Measurements from ENCODE around the gene B3GNT5.

DNA sequence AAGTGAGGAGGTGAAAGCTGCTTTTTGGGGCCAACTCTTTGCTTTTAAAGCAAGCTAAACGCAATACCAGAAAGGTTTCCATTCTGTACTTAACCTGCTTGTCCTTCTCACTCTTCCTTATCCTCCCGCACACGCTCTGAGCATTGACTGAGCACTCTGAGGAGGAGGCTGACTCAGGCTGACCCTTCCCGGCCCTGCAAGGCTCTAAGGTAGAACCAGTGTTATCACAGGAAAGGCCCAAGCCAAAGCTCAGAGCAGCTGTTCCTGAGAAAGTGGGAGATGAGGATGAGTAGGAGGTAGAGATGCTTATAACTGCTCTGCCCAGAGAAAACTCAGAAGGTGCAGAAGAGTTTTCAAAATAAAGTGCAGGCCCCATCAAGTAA is 2.3 kb downstream of the B3GNT5 start:
- TF ChIP-seq, protein P1, sequence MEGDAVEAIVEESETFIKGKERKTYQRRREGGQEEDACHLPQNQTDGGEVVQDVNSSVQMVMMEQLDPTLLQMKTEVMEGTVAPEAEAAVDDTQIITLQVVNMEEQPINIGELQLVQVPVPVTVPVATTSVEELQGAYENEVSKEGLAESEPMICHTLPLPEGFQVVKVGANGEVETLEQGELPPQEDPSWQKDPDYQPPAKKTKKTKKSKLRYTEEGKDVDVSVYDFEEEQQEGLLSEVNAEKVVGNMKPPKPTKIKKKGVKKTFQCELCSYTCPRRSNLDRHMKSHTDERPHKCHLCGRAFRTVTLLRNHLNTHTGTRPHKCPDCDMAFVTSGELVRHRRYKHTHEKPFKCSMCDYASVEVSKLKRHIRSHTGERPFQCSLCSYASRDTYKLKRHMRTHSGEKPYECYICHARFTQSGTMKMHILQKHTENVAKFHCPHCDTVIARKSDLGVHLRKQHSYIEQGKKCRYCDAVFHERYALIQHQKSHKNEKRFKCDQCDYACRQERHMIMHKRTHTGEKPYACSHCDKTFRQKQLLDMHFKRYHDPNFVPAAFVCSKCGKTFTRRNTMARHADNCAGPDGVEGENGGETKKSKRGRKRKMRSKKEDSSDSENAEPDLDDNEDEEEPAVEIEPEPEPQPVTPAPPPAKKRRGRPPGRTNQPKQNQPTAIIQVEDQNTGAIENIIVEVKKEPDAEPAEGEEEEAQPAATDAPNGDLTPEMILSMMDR (IDR thresholded peaks at IDR 0.05 in 2 of 3, conservative IDR thresholded peaks at IDR 0.05 in 1 of 3; ENCODE audit: insufficient read depth in 2 of 3, low read depth in 1 of 3, low read length in 3 of 3) = no peak
- TF ChIP-seq NRF1 (conservative IDR thresholded peaks at IDR 0.05 in 1 of 2, IDR thresholded peaks at IDR 0.05 in 1 of 2) = peak; percentile 51 to 58; a peak in 3 of 4 replicates
- peak; percentile 72; the same call in 1 of the 2 replicates for TF ChIP-seq POLR2AphosphoS5 (IDR thresholded peaks at IDR 0.05; ENCODE audit: control insufficient read depth, insufficient read depth, low read depth, low read length)
- TF ChIP-seq ZNF408 (CRISPR knock-in tag; IDR thresholded peaks at IDR 0.05; ENCODE audit: low read depth) = no peak
- no peak for TF ChIP-seq POLR2A (conservative IDR thresholded peaks at IDR 0.05)
- TF ChIP-seq JUNB (CRISPR knock-in tag; conservative IDR thresholded peaks at IDR 0.05) = no peak
- no peak for TF ChIP-seq ZNF143 (CRISPR knock-in tag; IDR thresholded peaks at IDR 0.05)
- TF ChIP-seq ARNT (IDR thresholded peaks at IDR 0.05) = no peak
- TF ChIP-seq NFRKB (IDR thresholded peaks at IDR 0.05; ENCODE audit: low read depth) = no peak
